LNCaP clone FGC (cell line): ENCODE data around the gene AHSG.

ENCODE experiments used
- DNase-seq: peaks from one replicate; pipeline ENCODE4 v3.0.0-alpha.2; 2011; ENCODE audit warnings: low read depth
- H3K4me3 ChIP-seq: 2 replicates; pipeline ENCODE4 v1.5.1; 2011; ENCODE audit warnings: mild to moderate bottlenecking, low read depth, low read length, control low read depth
- CTCF ChIP-seq: IDR thresholded peaks from 2 replicates; pipeline ENCODE4 v1.5.1; 2012; ENCODE audit warnings: mild to moderate bottlenecking; ENCODE audit not compliant: control insufficient read depth, insufficient read depth; ENCODE audit errors: extremely low read depth

AHSG gene

GRCh38 chr3:186599142-186599784, 13.6 kb upstream of the AHSG start:
- no peak overlapping the region for H3K4me3 ChIP-seq
- no peak for TF ChIP-seq CTCF
- no peak for DNase-seq

GRCh38 chr3:186599785-186600166, 13.1 kb upstream of the AHSG start:
- TF ChIP-seq CTCF: no peak
- H3K4me3 ChIP-seq: no peak overlapping the region
- no peak for DNase-seq

GRCh38 chr3:186600896-186601295, 12.0 kb upstream of the AHSG start:
- DNase-seq: no peak
- TF ChIP-seq CTCF: no peak
- no peak overlapping the region for H3K4me3 ChIP-seq

GRCh38 chr3:186603159-186603558, 9.7 kb upstream of the AHSG start:
- no peak overlapping the region for H3K4me3 ChIP-seq
- TF ChIP-seq CTCF: no peak
- no peak for DNase-seq

GRCh38 chr3:186605078-186605477, 7.8 kb upstream of the AHSG start:
- H3K4me3 ChIP-seq: no peak overlapping the region
- TF ChIP-seq CTCF: no peak
- DNase-seq: no peak

- H3K4me3 ChIP-seq: no peak overlapping the region
- TF ChIP-seq CTCF: no peak
These were observed 7.0 kb upstream of the AHSG start for GRCh38 chr3:186605561-186606545.

More at GRCh38 chr3:186605561-186606545, 7.0 kb upstream of the AHSG start:
- no peak for DNase-seq
